ENCODE results near the gene RASSF1.
A peak's percentile ranks its signal among the peaks of the same experiment; 100 is the strongest.

RASSF1 gene

DNA sequence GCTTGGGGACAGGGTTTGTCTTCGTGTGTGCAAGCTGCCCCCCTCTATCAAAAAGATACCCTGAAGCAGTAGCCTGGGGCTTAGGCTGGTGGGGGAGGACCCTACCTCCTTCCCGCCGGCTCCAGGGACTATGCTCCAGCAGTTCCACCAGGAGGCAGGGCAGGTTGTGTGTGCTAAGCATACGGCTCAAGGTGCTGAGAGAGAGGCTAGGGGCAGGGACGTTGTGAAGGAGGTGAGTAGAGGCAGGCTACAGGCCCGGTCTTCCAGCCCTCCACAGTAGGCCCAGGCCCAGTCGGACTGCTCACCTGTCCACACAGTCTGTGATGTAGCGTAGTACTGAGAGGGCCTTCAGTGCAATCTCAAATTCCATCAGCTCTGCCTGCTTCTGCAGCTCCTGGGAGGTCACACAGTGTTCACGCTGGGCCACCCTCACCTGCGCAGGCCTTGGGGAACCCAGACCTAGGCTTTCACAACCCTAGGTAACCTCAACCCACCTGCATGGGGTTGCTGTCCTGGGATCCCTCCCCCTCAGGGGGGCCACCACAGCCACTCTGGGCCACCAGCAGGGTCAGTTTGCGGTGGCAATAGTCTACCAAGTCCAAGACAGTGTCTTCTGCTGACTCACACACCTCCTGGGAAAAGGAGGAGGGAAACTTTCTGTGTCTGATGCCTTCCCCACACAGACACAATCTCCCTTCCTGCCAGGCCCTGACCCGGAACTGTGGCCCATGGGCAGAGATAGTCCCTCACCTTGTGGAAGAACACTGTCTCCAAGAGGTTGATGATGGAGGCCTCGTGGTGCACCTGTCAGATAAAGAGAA lies 2.4 kb upstream of the RASSF1 start:
- DNase-seq (ENCODE audit: low read depth in 3 of 3), result no peak

DNA sequence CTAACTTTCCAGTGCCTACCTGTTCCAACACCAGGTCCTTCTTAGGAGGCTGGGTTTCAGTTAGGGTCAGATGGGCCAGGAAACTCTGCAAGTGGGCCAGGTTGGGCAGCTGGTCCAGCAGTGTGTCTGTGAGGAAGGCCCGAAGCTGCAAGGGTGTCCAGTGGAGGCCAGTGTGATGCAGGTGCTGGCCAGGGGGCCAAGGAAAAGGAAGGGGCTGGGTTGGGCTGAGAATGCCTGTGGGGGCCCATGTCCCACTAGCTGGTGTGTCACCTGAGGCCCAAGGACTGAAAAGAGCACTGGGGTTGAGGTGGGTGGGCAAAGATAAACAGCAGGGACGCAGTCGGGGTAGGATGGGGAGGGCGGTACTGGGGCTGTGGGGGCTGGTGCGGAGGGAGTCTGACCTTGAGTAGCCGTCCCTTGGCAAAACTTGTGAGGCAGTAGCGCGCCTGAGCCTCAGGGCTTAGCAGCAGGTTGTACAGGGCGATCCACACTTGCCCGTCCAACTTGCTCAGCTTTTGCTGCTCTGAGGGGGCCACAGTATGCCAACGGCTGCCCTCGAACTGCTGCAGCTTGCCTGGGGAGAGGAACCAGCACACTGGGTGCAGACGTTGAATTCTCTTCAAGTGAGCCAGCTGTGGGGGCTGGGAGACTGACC lies 1.5 kb upstream of the RASSF1 start:
- no peak for DNase-seq (ENCODE audit: low read depth in 3 of 3)

DNA sequence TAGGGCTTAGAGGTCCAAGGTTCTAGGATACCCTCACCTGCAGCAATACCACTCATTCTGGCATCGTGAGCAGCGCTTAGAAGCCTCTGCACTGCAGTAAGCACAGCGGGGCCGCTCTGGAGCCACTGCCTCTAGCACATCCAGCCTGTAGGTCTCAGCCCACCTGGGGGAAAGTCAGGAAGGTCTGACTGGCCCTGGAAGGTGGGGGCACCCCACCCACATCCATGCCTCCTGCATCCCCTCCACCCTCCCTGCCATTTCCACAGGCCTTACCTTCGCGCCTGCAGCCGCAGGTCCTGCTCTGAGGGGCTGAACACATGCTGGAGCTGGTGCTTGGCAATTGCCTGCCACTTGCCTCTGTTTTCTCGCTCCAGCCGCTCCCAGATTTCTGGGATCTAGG lies 901 bp upstream of the RASSF1 start:
- DNase-seq (ENCODE audit: low read depth in 3 of 3), result no peak

DNA sequence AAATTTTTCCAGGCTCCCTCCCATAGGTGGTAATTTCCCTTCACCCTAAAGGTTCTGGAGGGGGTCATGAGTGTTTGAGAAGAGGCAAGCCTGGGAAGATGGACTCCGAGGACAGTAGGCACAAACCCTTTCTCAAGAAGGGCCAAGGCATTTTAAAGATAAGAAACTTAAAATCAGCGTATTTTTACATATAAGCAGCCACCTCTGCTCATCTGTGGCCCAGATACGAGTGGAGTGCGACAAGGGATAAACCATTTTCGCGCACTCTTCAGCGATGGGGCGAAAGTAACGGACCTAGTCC lies 539 bp downstream of the RASSF1 start:
- no peak for DNase-seq (ENCODE audit: low read depth in 3 of 3)

DNA sequence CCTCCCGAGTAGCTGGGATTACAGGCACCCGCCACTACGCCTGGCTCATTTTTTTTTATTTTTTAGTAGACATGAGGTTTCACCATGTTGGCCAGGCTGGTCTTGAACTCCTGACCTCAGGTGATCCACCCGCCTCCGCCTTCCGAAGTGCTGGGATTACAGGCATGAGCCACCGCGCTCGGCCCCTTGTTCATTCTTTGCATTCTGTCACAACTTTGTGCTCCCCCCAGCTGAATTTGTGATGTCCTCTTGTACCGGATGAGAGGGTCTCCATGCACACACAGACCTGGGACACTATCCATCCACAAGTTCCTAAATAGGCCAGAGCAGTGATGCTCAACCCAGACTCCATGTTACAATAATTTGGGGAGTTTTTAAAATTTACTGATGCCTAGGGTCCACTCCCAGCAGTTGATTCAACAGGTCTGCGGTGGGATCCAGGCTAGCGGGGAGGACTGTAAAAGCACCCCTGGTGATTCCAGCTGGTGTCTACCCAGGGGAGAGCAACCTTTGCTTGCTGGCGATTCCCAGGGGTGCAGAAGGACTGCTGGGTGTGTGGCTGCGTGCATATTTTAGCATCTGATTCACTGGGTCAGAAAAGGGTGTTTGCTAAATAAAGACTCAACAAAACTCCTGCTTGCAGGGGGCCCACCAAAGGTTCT lies 1.0 kb downstream of the RASSF1 start:
- no peak for DNase-seq (ENCODE audit: low read depth in 3 of 3)

DNA sequence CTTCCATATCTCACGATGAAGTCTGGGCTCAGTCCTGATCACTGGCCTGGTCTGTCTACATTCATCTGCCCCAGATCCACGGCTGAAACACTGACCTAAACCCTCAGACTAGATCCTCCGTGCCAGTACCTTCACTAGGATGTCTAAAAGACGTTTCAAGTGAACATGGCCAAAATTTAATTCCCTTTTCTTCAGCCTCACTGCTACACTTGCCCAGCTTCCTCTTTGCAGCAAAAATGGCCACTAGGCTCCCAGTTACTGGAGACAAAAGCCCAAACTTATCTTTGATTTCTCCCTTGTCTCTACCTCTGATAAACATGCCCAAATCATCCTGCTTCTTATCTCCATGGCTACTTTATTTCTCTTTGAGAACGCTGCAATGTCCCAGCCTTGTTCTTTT lies 1.7 kb downstream of the RASSF1 start:
- DNase-seq (ENCODE audit: low read depth in 3 of 3), result no peak

DNA sequence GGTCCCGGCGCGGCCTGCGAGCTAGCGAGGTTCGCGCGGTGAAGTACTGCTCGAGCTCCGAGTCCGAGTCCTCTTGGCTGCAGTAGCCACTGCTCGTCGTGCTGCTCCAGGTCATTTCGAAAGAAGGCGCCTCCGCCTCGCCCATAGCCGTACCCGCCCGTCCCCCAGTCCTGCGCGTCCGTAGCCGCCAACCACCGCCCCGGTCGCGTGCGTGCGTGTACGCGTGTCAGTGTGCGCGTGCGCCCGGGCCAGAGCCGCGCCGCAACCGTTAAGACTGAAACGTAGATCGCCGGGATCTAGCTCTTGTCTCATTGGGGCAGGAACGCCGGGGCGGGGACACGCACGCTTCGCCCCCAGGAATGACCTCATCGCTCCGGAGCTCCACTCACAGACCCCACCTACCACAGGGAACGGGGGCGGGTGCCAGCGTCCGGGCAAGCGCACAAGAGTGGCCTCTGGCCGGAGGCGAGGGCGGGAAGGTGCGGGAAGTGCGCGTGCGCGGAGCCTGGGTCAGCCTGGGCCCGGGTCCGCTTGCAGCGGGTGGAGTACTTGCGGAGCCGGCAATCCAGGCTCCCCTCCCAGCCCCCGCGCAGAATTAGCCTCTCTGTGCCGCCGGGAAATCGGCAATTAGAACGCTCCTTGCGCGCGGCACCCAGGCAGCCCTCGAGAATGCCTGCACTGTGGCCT lies 3.3 kb downstream of the RASSF1 start:
- peak; percentile 94 to 98 (median 96) for DNase-seq (ENCODE audit: low read depth in 3 of 3)

DNA sequence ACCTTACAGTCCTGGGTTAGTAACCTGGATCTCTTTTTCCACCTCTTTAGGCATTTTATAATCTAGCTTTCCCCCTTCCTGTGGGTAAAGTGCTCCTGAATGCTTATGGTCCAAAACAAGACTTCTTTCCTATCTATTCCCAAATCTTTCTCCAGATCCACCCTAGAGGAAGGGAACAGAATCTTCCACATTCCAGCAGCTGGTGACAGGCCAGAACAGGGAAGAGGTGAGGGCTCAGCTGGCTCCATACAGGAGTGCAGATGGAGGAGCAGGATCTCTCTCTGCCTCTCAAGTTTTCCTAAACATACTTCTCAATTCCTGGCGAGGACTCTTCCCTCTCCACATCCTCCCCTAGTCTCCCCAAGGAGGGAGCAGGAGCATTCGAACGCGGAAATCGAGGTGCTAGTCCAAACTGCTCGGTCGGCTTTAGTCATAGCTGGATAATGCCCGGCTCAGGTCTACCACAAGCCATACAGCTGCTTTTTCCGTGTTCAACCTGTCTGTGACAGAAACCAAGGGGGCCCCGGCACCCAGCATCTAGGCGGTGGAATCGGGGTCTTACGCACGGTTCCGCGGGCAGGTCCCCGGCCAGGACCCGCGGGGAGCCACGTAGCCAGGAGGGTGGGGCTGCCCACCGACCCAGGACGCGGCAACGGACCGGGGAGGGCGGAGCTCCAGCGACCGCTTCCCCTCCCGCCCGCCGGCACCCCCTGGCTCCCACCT lies 4.0 kb downstream of the RASSF1 start:
- DNase-seq (ENCODE audit: low read depth in 3 of 3), result peak in 1 of 3 experiments; percentile 27

DNA sequence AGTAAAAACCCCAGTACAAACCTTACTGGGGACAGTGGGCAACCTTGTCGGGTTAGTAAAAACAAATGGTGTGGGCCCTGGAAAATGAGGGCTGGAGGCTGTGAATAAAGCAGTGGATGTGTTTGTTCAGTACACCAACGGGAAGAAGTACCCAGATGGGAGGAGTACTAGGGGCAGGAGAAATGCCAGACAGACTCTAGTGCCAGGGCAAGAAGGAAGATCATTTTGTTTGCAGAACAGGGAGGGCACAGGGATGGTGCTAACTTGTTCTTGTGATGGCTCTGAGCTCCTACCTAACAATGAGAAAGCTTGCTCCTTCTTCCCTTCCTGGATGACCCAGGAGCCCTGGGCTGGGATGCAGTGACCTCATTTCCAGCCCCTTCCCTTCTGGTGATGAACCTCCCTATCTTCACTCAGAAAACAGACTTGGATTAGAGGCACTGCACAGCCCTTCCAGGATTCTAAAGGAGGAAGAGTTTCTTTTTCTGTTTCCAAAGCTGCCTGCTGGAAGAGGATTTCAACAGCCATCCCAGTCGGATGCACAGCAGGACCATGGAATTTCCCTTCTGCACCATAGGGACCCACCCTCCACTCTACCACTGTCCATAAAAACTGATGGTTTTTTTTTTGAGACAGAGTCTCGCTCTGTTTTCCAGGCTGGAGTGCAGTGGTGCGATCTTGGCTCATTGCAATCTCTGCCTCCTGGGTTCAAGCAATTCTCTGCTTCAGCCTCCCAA lies 6.1 kb downstream of the RASSF1 start:
- DNase-seq (ENCODE audit: low read depth in 3 of 3), result no peak

DNA sequence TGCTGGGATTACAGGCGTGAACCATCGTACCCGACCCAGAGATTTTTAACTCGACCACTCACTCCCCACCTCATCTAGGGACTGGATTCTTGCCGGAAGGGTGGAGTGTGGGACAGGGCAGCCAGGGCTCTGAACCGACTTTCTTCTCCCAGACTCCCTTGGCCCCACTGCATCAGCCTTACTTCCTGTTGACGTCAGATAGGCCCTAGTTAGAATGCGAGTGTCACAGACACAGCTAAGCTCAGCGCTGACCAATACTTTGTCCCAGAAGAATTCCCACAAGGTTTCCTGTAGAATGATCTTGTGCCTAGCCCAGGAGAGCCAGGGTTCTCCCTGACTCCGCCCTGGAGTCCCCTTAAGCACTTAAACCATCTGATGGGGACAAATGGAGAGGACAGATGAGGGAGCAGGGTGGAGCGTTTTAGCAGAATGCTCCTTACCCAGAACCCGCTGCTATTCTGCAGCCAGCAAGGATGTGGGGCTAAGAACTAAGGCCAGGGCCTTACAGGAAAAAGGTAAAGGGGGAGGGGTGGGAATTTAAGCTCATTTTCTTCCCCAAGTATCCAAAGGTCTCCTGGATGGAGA lies 6.8 kb downstream of the RASSF1 start:
- DNase-seq (ENCODE audit: low read depth in 3 of 3), result no peak

DNA sequence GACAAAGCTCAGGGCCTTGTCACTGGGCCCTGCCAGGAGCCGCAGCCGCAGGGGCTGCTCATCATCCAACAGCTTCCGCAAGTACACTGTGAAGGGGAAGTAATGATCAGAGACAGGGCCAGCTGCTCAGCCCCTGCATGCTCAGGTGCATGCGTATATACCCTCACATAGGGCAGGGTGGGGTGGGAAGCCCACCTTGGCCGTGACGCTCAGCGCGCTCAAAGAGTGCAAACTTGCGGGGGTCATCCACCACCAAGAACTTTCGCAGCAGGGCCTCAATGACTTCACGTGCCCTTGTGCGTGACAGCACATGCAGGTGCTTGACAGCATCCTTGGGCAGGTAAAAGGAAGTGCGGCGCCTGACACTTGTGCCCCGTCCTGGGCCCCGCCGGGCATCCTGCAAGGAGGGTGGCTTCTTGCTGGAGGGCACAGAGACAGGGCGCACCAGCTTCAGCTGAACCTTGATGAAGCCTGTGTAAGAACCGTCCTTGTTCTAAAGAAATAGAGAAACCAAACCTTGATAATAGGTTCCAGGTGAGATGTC lies 9.2 kb downstream of the RASSF1 start:
- no peak for DNase-seq (ENCODE audit: low read depth in 3 of 3)

DNA sequence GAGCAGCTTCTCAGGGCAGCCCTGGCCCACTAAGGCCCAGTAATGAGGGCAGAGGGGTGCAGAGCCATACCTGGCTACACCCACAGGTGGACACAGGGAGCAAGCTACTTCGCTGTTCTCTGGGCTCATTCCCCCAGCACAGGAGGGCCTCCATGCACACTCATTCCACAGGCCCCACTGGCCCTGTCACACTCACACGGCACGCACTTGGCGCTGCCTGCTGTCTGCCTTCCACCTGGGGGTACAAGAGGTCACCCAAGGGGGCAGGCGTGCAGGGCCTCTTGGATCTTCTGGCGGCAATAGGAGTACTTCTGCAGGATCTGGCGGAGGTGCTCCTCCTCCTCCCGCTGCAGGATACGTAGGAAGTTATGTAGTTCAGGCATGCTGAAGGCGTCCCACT lies 10.3 kb downstream of the RASSF1 start:
- no peak for DNase-seq (ENCODE audit: low read depth in 3 of 3)

DNA sequence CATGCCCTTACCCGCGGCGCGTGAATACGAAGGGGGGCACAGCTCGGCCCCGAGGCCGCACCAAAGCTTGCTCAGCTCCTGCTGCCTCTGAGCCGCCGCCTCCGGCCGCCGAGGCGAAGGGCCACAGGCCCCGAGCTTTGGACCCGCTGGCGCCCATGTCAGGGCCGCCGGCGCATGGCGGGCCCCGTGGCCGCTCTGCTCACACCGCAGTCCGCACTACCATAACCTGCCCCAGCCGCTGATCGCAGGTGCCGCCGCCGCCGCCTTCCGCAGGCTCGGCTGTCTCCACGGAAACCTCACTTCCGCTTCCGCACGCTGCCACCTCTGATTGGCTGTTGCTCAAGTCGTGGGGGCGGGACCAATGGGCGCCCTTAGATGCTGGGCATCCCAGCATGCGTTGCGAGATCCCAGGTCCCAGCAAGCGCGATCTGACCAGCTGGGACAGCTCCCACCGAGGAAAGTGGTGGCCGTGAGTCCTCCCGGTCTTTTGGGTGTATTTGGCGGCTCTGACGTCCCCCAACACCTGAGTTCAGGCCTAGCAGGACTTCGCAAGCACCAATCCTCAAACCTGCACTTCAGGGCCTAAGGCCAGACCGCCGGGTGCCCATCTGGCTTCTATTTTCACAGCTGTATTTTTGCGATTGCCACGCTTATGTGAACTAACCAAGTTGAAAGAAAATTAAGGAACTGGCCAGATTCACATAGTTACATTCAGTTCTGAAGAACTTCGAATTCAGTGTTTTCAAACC lies 12.5 kb downstream of the RASSF1 start, which contains the start of gene TUSC2:
Gene TUSC2 (minus strand): TSS at position 281 of the 749 bp plus-strand sequence. CDS start 124 bp downstream, at position 157.
- DNase-seq (ENCODE audit: low read depth in 3 of 3), result peak; percentile 89 to 96 (median 92)

DNA sequence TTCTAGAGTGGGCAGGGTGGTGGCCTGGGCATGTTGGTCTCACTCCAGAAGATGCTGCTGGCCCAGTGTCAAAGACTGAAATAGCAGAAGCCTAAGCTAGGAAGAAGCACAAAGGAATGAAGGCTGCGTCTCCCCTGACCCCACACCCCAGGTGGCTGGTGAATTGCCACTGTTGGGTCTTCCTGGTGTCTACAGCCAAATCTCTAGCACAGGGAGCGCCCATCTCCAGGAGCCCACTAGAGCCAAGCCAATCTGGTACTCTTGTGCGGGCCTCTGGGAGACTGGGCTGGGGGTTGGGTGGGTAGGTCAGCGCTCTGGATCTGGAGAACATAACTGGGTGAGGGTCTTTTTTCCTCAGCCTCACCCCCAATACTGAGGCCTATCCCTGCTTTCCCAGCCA lies 13.5 kb downstream of the RASSF1 start:
- DNase-seq (ENCODE audit: low read depth in 3 of 3), result no peak

DNA sequence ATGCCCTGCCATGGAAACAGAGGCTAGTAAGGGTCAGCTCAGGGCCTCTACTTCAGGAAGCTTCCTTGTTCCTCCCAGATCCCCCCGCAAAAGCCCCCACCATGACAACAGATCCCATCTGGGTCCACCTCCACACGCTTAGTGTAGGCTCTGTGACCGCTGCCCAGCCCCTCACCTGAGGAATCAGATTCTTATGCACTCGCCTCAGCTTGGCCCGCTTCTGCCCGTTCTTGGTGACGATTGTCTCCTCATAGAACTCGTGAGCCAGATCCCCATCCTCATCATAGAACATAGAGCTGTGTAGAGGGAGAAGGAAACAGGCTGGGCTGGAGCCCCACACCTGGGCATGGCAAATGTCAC lies 14.5 kb downstream of the RASSF1 start:
- DNase-seq (ENCODE audit: low read depth in 3 of 3), result no peak

DNA sequence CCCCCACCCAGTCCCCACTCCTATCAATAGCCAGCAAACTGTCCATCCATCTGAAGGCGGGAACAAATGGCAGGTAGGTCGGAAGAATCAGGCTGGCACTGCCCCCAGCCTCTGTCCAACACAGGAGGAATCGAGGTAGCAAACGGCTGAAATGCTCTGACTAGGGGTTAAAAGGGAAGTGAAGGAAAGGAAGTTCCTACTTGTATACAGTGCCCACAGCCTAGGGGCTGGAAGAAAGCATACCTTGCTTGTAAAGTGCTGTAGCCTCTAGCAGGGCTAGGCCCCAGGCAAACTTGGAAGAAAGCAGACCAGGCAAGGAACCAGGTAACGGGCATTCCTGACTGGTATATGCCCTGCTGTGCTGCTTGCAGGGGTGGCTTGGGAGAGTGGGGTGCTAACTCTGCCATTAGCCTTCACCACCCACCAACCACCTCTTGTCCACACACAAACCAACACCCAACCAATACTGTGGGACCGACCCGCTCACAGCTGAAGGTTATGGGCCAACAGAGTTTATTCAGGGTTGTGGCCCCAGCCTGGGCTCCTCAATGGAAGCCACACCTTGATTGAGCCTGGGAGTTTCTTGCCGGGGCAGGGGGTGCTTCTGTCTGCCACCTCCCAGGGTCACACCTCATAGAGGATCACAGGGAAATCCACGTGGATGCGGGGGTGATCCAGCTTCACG lies 15.0 kb downstream of the RASSF1 start:
- no peak for DNase-seq (ENCODE audit: low read depth in 3 of 3)

DNA sequence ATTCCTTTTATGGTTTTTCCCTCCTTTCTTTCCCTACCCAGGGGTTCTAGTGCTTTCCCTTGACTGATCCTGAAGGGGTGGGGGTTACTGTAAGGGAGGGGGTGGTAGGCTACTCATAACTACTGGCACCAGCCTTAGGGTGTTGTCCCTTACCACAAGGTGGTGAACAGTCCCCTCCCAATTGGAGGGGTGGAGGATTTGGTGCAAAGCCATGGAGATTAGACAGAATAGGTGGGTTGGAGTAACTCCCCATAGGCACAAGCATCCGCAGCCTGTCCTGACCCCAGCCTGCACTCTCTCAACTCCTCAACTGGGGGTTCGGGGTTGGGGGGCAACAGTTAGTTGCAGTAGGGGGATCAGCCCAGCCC lies 15.5 kb downstream of the RASSF1 start:
- no peak for DNase-seq (ENCODE audit: low read depth in 3 of 3)

DNA sequence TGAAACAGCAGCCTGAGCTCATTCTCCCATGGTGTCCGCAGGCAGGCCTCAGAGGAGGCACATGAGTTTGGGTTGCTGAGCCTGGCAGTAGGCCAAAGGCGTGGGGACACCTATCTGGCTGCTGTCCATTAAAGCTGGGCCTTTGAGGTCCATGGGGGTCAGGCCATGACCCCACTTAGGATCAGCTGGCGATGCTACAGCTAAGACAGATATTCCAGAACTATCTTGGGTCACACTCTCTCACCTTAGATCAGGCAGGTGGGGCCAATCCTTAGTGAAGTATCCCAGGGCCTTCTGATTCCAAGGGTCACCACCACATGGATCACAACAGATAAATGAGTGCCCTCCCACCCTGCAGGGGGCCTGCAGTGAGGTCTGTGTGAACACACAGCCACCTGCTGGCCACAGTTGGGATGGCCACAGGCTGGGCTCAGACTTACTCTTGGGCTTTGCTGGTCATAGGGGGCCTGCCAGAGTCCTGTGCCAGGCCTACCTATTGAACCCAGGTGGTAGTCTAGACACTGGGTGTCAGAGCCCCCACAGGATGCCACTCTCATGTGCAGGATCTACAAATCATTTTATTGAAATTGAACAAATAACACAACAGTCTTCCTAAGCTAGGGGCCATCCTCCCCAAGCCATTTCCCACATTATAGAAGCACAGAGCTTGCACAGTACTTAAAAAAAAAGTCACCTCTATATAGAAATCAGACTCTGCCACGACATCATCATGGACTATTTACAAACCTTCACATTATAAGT lies 16.1 kb downstream of the RASSF1 start:
- peak in 1 of 3 experiments; percentile 57 for DNase-seq (ENCODE audit: low read depth in 3 of 3)

Data from stimulated activated CD4-positive, alpha-beta T cell treated with anti-CD3 and anti-CD28 coated beads, TNF-alpha, amount 100 ng/mL, for 24 hours (primary cell).